LNCAP (cell line): Measurements from ENCODE around the gene KRT85.

Source experiments
- TF ChIP-seq, protein P1 (sequence below): fragments of 450-650 bp; IDR thresholded peaks from 2 replicates; pipeline ENCODE4 v1.5.1; 2017; ENCODE audit warnings: mild to moderate bottlenecking

Gene KRT85

DNA sequence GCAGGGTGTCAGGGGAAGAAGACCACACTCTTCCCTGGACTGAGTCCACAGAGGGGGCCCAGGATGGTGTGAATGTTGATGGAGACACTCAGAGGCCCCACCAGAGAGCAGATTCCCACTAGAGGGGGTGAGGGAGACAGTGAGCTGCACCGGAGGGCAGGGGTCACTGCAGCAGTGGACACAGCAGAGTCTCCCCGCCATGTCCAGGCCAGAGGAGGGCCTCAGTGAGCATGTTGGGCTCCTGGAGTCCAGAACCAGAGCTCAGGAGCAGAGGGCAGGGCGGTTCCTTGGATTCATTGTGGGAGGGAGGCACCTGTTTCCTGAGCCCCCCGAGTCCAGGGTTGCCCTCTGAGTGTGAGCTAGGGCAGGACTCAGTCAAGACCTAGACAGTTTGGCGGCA is 40.6 kb upstream of the KRT85 start:
- TF ChIP-seq, protein P1, sequence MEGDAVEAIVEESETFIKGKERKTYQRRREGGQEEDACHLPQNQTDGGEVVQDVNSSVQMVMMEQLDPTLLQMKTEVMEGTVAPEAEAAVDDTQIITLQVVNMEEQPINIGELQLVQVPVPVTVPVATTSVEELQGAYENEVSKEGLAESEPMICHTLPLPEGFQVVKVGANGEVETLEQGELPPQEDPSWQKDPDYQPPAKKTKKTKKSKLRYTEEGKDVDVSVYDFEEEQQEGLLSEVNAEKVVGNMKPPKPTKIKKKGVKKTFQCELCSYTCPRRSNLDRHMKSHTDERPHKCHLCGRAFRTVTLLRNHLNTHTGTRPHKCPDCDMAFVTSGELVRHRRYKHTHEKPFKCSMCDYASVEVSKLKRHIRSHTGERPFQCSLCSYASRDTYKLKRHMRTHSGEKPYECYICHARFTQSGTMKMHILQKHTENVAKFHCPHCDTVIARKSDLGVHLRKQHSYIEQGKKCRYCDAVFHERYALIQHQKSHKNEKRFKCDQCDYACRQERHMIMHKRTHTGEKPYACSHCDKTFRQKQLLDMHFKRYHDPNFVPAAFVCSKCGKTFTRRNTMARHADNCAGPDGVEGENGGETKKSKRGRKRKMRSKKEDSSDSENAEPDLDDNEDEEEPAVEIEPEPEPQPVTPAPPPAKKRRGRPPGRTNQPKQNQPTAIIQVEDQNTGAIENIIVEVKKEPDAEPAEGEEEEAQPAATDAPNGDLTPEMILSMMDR, result no peak

DNA sequence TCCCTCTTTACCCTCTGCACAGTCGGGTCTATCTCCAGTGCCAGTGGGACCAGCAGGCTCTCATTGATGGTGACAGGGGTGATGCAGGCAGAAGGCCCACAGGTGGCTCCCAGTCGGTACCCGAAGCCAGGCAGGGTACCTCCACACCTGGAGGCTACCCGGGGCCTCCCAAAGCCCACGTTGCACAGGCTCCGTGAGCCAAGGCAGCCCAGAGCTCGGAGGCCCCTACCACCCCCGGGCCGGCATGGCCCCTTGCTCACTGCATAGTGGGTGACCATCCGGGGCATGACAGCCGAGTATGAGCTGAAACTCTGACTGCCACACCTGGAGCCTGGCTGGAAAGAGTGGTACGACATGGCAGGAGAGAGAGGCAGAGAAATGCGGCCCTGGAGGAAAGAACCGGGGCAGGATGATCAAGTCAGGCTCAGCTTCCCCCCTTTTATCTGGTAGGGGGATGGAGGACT is 38.7 kb upstream of the KRT85 start, which contains the start of gene KRT82:
Gene KRT82 (minus strand): TSS at position 414 of the 464 bp plus-strand sequence. CDS start 58 bp downstream, at position 356.
- TF ChIP-seq, protein P1, result no peak

DNA sequence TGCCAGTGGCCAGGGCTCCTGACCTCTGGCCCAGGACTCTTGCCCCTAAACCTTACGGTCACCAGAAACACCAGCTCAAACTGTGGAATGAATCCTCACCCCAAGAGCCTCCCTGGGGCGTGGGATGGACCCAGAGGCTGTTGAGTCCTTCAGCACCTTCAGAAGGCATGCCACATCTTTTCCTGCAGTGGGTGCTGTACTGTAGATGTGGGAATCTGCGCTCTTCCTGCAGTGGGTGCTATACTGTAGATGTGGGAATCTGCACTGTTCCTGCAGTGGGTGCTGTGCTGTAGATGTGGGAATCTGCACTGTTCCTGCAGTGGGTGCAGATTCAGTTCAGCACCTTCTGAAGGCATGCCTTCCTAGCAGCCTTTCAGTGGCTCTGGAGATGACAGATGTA is 37.7 kb upstream of the KRT85 start:
- TF ChIP-seq, protein P1, result no peak

DNA sequence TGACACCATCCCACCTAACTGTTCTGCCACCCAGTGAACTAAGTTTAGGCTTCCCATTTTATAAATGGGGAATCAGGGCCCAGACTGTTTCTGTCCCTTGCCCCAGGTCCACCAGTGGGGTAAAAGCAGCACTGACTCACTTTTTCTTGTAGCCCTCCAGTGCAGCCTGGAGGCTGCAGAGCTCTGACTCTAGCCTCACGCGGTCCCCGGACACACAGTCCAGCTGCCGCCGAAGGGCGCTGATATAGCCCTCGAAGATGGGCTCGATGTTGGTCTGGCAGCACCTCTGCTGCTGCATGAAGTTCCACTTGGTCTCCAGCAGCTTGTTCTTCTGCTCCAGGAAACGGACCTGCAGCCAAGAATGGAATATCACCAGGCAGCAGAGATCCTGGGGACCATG is 36.3 kb upstream of the KRT85 start:
- TF ChIP-seq, protein P1, result no peak

DNA sequence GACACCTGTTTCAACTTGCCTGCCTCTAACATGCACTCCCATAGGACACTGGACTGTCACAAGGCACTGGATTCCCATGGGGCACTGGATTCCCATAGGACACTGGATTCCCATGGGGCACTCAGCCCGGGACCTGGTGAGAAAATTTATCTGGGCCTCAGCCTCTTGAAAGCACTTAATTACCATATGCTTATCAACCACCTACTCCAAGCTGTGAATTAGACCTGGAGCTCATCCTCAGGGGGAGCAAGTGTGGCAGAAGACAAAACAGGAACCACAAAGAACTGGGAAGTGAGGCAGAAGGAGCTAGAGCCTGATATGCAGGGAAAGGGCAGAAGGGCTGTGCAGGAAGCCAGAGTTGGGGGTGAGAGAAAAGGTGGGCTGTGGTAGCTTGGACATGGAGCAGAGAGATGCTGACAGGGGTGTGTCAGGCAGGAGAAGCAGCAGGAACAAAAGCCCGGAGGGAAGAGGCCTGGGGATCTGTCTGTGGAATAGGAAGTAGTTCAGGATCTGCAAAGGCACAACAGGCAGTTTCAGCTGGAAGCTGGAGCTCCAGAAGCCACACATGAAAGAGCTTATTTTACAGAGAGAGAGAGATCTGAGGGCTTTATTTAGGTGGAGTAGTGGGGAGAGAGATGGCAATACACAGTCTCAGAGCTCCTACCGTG is 35.7 kb upstream of the KRT85 start:
- TF ChIP-seq, protein P1, result no peak

- TF ChIP-seq, protein P1, result no peak
These were observed 35.1 kb upstream of the KRT85 start for GRCh38 chr12:52402377-52402776.

DNA sequence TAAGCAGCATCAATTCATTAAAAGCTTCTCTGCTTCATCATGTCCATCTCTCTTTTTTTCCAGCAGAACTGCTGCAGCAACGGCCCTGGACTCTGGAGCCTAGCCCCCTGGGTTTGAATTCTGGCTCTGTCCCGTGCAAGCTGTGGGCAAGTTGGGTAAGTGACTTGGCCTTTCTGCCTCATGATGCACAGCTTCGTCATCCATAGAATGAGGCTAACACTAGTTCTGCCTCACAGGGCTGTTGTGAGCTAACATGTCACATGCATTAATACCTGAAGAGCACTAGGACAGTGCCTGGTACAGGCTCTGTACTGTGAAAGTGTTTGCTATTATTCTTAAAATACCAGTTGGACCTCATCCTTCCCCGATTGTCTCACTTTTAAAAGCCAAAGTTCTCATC is 34.6 kb upstream of the KRT85 start:
- TF ChIP-seq, protein P1, result no peak
